GM12878 (cell line): ENCODE results near the gene SLC23A1. TPM values are rescaled to one million over a fixed set of nuclear protein-coding genes. Genes with fewer than 3 reads are reported as not detected.

Source experiments
- ATAC-seq: fragments of 200-7000 bp; cut with Tn5 transposase; 3 replicates; pipeline ENCODE4 v1.9.1; 2020; ENCODE audit warnings: mild to moderate bottlenecking, moderate library complexity
- BruUV-seq: library from RNA; stranded (reverse); fragments of 400-500 nt; replicated peaks from 2 replicates; lab custom pipeline; 2021; lab: Mats Ljungman, UMichigan
- CTCF ChIA-PET: fragments of 300-600 bp; sonication (Branson Sonifier 250); formaldehyde crosslinking; extraction: SDS; loops from one replicate; lab custom pipeline; 2021; ENCODE audit warnings: inconsistent platforms; lab: Yijun Ruan, JAX
- POLR2A ChIA-PET: fragments of 350-600 bp; formaldehyde crosslinking; extraction: SDS; loops from one replicate; lab custom pipeline; 2021; ENCODE audit warnings: inconsistent platforms; lab: Charles Lee
- RAD21 ChIA-PET: fragments of 300-600 bp; sonication (Branson Sonifier 250); formaldehyde crosslinking; loops from one replicate; lab custom pipeline; 2023; ENCODE audit warnings: antibody characterized with exemption; ENCODE audit not compliant: unreplicated experiment; lab: Charles Lee
- SMC1A ChIA-PET: fragments of 300-600 bp; sonication (Branson Sonifier 250); formaldehyde crosslinking; loops from one replicate; lab custom pipeline; 2023; ENCODE audit not compliant: unreplicated experiment, uncharacterized antibody; lab: Charles Lee
- DNase-seq: peaks from one replicate; pipeline ENCODE4 v3.0.0-alpha.2; 2011; ENCODE audit warnings: low read depth, low spot score
- FAIRE-seq: peaks from 3 replicates; lab custom pipeline; 2011; peaks lifted over from hg19 to GRCh38; lab: Jason Lieb, UNC
- H2AFZ ChIP-seq: 2 replicates; pipeline ENCODE4 v1.6.0; 2011; ENCODE audit warnings: low read depth, low read length, control low read depth; ENCODE audit not compliant: control insufficient read depth
- H3K27ac ChIP-seq: 2 replicates; pipeline ENCODE4 v1.5.1; 2011; ENCODE audit warnings: control low read depth; ENCODE audit not compliant: control insufficient read depth, insufficient read depth
- H3K27me3 ChIP-seq, 2 experiments: replicated peaks in 1 of 2; 2 replicates each; pipeline versions ENCODE4 v1.6.0 to v1.6.1; 2011; ENCODE audit warnings: low read length in 1 of 2; ENCODE audit not compliant: control insufficient read depth in 2 of 2, insufficient read depth in 2 of 2
- H3K36me3 ChIP-seq, 2 experiments: 2 replicates each; pipeline ENCODE4 v1.5.1; 2011; ENCODE audit warnings: low read length in 1 of 2; ENCODE audit not compliant: control insufficient read depth in 2 of 2, insufficient read depth in 2 of 2
- H3K4me1 ChIP-seq: 2 replicates; pipeline ENCODE4 v1.6.1; 2011; ENCODE audit warnings: mild to moderate bottlenecking, low read length, moderate library complexity, mixed read lengths; ENCODE audit not compliant: control insufficient read depth, insufficient read depth
- H3K4me2 ChIP-seq: 2 replicates; pipeline ENCODE4 v1.6.0; 2011; ENCODE audit warnings: control low read depth; ENCODE audit not compliant: control insufficient read depth, insufficient read depth
- H3K4me3 ChIP-seq: fragments of 200-600 bp; sonication (generic); 2 replicates; pipeline ENCODE4 v1.5.1; 2016
- H3K79me2 ChIP-seq: 2 replicates; pipeline ENCODE4 v1.6.0; 2011; ENCODE audit warnings: low read length; ENCODE audit not compliant: control insufficient read depth, insufficient read depth
- H3K9ac ChIP-seq: 2 replicates; pipeline ENCODE4 v1.8.0; 2011; ENCODE audit warnings: low read length, control low read depth, mixed read lengths; ENCODE audit not compliant: control insufficient read depth, insufficient read depth
- H3K9me3 ChIP-seq: replicated peaks from 3 replicates; pipeline ENCODE4 v1.5.1; 2011; ENCODE audit warnings: mild to moderate bottlenecking, low read length; ENCODE audit not compliant: control insufficient read depth, insufficient read depth
- H4K20me1 ChIP-seq: 2 replicates; pipeline ENCODE4 v1.6.0; 2011; ENCODE audit not compliant: control insufficient read depth, insufficient read depth
- ATF7 ChIP-seq: fragments of 450-650 bp; IDR thresholded peaks from 2 replicates; pipeline ENCODE4 v1.6.1; 2016; ENCODE audit warnings: low read depth, mild to moderate bottlenecking
- BACH1 ChIP-seq: fragments of 450-650 bp; IDR thresholded peaks from 2 replicates; pipeline ENCODE4 v1.6.1; 2017; ENCODE audit warnings: mild to moderate bottlenecking, borderline replicate concordance
- BRCA1 ChIP-seq: IDR thresholded peaks from 2 replicates; pipeline ENCODE4 v1.6.1; 2011; ENCODE audit warnings: low read depth, low read length, improper control_type of control experiment
- CREB1 ChIP-seq: IDR thresholded peaks from 2 replicates; pipeline ENCODE4 v1.6.1; 2012; ENCODE audit warnings: low read depth, mild to moderate bottlenecking, inconsistent platforms
- DPF2 ChIP-seq: fragments of 450-650 bp; IDR thresholded peaks from 2 replicates; pipeline ENCODE4 v1.6.1; 2017; ENCODE audit warnings: mild to moderate bottlenecking
- FOS ChIP-seq: IDR thresholded peaks from 3 replicates; pipeline ENCODE4 v1.6.1; 2011; ENCODE audit warnings: borderline replicate concordance; ENCODE audit not compliant: insufficient read length; ENCODE audit errors: extremely low read depth
- GATAD2B ChIP-seq: fragments of 450-650 bp; conservative IDR thresholded peaks from 2 replicates; pipeline ENCODE4 v1.6.1; 2017; ENCODE audit warnings: low read depth, mild to moderate bottlenecking, moderate library complexity
- HDGF ChIP-seq: fragments of 450-650 bp; IDR thresholded peaks from 2 replicates; pipeline ENCODE4 v1.6.1; 2016; ENCODE audit warnings: antibody characterized with exemption
- JUNB ChIP-seq: IDR thresholded peaks from 2 replicates; pipeline ENCODE4 v1.6.1; 2016; ENCODE audit warnings: antibody characterized with exemption, mild to moderate bottlenecking
- KLF5 ChIP-seq: fragments of 450-650 bp; IDR thresholded peaks from 2 replicates; pipeline ENCODE4 v1.6.1; 2014; ENCODE audit warnings: mild to moderate bottlenecking; ENCODE audit not compliant: partially characterized antibody
- LARP7 ChIP-seq: fragments of 450-650 bp; IDR thresholded peaks from 2 replicates; pipeline ENCODE4 v1.6.1; 2017; ENCODE audit warnings: mild to moderate bottlenecking
- NFYA ChIP-seq: IDR thresholded peaks from 2 replicates; pipeline ENCODE4 v1.6.1; 2011; ENCODE audit warnings: low read depth, mild to moderate bottlenecking, low read length, improper control_type of control experiment, borderline replicate concordance
- NR2C1 ChIP-seq: fragments of 450-650 bp; IDR thresholded peaks from 2 replicates; pipeline ENCODE4 v1.6.1; 2017; ENCODE audit warnings: antibody characterized with exemption, mild to moderate bottlenecking, moderate library complexity
- NR2F1 ChIP-seq: fragments of 450-650 bp; conservative IDR thresholded peaks from 2 replicates; pipeline ENCODE4 v1.6.1; 2017; ENCODE audit warnings: mild to moderate bottlenecking
- POLR2AphosphoS5 ChIP-seq: IDR thresholded peaks from 2 replicates; pipeline ENCODE4 v1.6.1; 2011; ENCODE audit warnings: mild to moderate bottlenecking, low read length, inconsistent platforms
- RB1 ChIP-seq: fragments of 450-650 bp; formaldehyde crosslinking; IDR thresholded peaks from 2 replicates; pipeline ENCODE4 v1.6.1; 2017; ENCODE audit warnings: mild to moderate bottlenecking, borderline replicate concordance
- RCOR1 ChIP-seq: conservative IDR thresholded peaks from 2 replicates; pipeline ENCODE4 v1.6.1; 2012; ENCODE audit warnings: low read depth, low read length, improper control_type of control experiment
- RFX5 ChIP-seq: IDR thresholded peaks from 2 replicates; pipeline ENCODE4 v1.6.1; 2011; ENCODE audit warnings: low read depth, low read length, improper control_type of control experiment
- TCF12 ChIP-seq: IDR thresholded peaks from 2 replicates; pipeline ENCODE4 v1.6.1; 2011; ENCODE audit warnings: low read depth, mild to moderate bottlenecking, low read length
- ZNF207 ChIP-seq: fragments of 450-650 bp; IDR thresholded peaks from 2 replicates; pipeline ENCODE4 v1.6.1; 2014; ENCODE audit warnings: antibody characterized with exemption, mild to moderate bottlenecking, borderline replicate concordance
- ZNF217 ChIP-seq: fragments of 450-650 bp; IDR thresholded peaks from 2 replicates; pipeline ENCODE4 v1.6.1; 2017; ENCODE audit warnings: antibody characterized with exemption, mild to moderate bottlenecking
- ZNF622 ChIP-seq: fragments of 450-650 bp; IDR thresholded peaks from 2 replicates; pipeline ENCODE4 v1.6.1; 2017; ENCODE audit warnings: mild to moderate bottlenecking, inconsistent platforms
- WGBS: methylation state at CpG from one replicate; pipeline ENCODE4 v1.1.6; 2016; ENCODE audit warnings: low lambda C conversion rate; ENCODE audit not compliant: insufficient replicate concordance, insufficient coverage; ENCODE audit errors: missing lambda C conversion rate; 5-methylcytosine and 5-hydroxymethylcytosine counted together
- in situ Hi-C: fragments of 300-500 bp; cut with MboI; formaldehyde crosslinking; loops from 9 replicates; pipeline ENCODE4 v1.14.3; 2018; ENCODE audit warnings: mixed read lengths
- intact Hi-C: fragments of 100-400 bp; cut with micrococcal nuclease; formaldehyde crosslinking; loops from one replicate; pipeline ENCODE4 v1.14.2; 2022; ENCODE audit not compliant: unreplicated experiment
- polyA plus RNA-seq, 11 experiments: library from polyadenylated mRNA; depleted of rRNA in 4 of 11; unstranded in 6 of 11; stranded (reverse) in 5 of 11; fragments of >200 nt; fragmentation: Nextera tagmentation in 4 of 11; fragmentation: Illumina TruSeq in 1 of 11; extraction: Ambion mirVana in 4 of 11; extraction: Trizol in 1 of 11; gene quantifications; 1 replicate in 1 of 11; 2 replicates in 10 of 11; pipeline versions ENCODE4 v1.2.1 to v1.2.3, GENCODE V29; 2011 to 2016; ENCODE audit warnings: inconsistent platforms in 2 of 11, missing spikeins in 2 of 11, low read depth in 1 of 11
- total RNA-seq, 4 experiments: library from RNA; depleted of rRNA in 3 of 4; stranded (reverse); fragments of >200 nt in 3 of 4; fragmentation: Illumina TruSeq in 1 of 4; extraction: Trizol in 1 of 4; gene quantifications; 2 replicates each; pipeline versions ENCODE4 v1.2.1 to v1.2.3, GENCODE V29; 2013 to 2021
- TF ChIP-seq, protein P1 (sequence below): IDR thresholded peaks from 2 replicates; pipeline ENCODE4 v1.6.1; 2011; ENCODE audit warnings: low read depth, low read length, improper control_type of control experiment, borderline replicate concordance
- TF ChIP-seq, protein P2 (sequence below), 3 experiments: IDR thresholded peaks in 2 of 3; conservative IDR thresholded peaks in 1 of 3; 2 replicates each; pipeline ENCODE4 v1.5.1; 2011; ENCODE audit warnings: low read depth in 3 of 3, low read length in 3 of 3, mild to moderate bottlenecking in 3 of 3, control low read depth in 2 of 3, moderate library complexity in 2 of 3, inconsistent platforms in 1 of 3, mixed read lengths in 1 of 3; ENCODE audit not compliant: control insufficient read depth in 2 of 3, insufficient read depth in 1 of 3; ENCODE audit errors: extremely low read depth in 1 of 3

The SLC23A1 gene
- total and polyA plus RNA-seq, 10 of the 15 experiments (the other 5 are each of a cell fraction or from before 2014, with no cell fraction given), result 0.35 to 4.7 (median 1.6) TPM

DNA sequence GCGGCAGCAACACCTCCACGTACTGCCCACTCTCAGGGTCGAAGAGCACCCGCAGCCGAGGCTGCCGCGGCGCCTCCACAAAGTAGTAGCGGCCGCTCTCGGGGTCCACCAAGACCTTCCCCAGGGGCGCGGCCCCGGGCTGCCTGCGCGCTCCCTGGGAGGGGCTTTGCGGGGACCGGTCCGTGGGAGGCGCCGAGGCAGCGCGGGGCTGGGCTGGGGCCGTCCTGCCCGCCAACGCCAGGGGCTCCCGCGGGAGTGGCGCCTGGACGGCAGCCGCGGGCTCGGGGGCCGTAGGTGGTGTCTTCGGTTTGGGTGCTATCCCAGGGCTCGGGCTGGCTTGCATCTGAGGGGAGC is 9.2 kb upstream of the SLC23A1 start:
- in situ Hi-C loops (no loop called here), intact Hi-C loops (loop anchor here (2.0 to 5.0 kb wide), 4 partner anchors 52 to 140 kb away; partner anchors contain the start of genes MATR3 and PAIP2)
- Histone ChIP-seq H3K4me2 (peak overlapping the region; percentile 73), H3K36me3 (peaks cover 0 to 7% of the 10 kb centered on the region in 2 experiments; a peak in 2 of 4 replicates), H3K4me3 (peak overlapping the region; percentile 87), H3K79me2 (peaks cover 84% of the 10 kb centered on the region), H3K4me1 (peaks cover 54% of the 10 kb centered on the region), H3K9me3 (no peaks in the 10 kb centered on the region), H3K9ac (peak overlapping the region; percentile 97), H4K20me1 (no peaks in the 10 kb centered on the region), H3K27ac (peak overlapping the region; percentile 90), H3K27me3 (no peaks in the 10 kb centered on the region), H2AFZ (peak overlapping the region; percentile 86)
- RAD21 ChIA-PET, result interaction anchor here (1.0 to 5.8 kb wide), 10 partner anchors 11 to 567 kb away, joined by 3 to 42 read pairs (median 8); partner anchors contain the start of genes MATR3, PAIP2 and SPATA24
- CTCF ChIA-PET, result interaction anchor here (1.0 to 4.4 kb wide), 9 partner anchors 11 to 141 kb away, joined by 3 to 35 read pairs (median 8); partner anchors contain the start of genes PAIP2 and SPATA24
- FAIRE-seq (no peak), ATAC-seq (peak; percentile 27; the same call in 2 of the 3 replicates), DNase-seq (no peak)
- SMC1A ChIA-PET, result interaction anchor here (0.8 to 3.0 kb wide), 6 partner anchors 9 to 140 kb away, joined by 3 to 26 read pairs (median 8); partner anchors contain the start of gene PAIP2
- no TSS peak for BruUV-seq
- WGBS, result under 1% methylated on average over 36 of the region's 36 CpGs
- POLR2A ChIA-PET, result interaction anchor here (0.9 to 6.8 kb wide), 9 partner anchors 9 to 169 kb away, joined by 3 to 74 read pairs (median 7); partner anchors contain the start of genes MATR3, PAIP2, SPATA24 and UBE2D2
- TF ChIP-seq, protein P1, sequence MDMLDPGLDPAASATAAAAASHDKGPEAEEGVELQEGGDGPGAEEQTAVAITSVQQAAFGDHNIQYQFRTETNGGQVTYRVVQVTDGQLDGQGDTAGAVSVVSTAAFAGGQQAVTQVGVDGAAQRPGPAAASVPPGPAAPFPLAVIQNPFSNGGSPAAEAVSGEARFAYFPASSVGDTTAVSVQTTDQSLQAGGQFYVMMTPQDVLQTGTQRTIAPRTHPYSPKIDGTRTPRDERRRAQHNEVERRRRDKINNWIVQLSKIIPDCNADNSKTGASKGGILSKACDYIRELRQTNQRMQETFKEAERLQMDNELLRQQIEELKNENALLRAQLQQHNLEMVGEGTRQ, result no peak
- 0 out of 2 replicates have a peak, but pooled peaks have one; percentile 21 for TF ChIP-seq NR2C1
- no peak for TF ChIP-seq POLR2AphosphoS5
- TF ChIP-seq KLF5, result peak; percentile 63
- TF ChIP-seq, protein P2, sequence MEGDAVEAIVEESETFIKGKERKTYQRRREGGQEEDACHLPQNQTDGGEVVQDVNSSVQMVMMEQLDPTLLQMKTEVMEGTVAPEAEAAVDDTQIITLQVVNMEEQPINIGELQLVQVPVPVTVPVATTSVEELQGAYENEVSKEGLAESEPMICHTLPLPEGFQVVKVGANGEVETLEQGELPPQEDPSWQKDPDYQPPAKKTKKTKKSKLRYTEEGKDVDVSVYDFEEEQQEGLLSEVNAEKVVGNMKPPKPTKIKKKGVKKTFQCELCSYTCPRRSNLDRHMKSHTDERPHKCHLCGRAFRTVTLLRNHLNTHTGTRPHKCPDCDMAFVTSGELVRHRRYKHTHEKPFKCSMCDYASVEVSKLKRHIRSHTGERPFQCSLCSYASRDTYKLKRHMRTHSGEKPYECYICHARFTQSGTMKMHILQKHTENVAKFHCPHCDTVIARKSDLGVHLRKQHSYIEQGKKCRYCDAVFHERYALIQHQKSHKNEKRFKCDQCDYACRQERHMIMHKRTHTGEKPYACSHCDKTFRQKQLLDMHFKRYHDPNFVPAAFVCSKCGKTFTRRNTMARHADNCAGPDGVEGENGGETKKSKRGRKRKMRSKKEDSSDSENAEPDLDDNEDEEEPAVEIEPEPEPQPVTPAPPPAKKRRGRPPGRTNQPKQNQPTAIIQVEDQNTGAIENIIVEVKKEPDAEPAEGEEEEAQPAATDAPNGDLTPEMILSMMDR (IDR thresholded peaks at IDR 0.05 in 2 of 3, conservative IDR thresholded peaks at IDR 0.05 in 1 of 3; ENCODE audit: control insufficient read depth in 2 of 3, extremely low read depth in 1 of 3, insufficient read depth in 1 of 3, low read depth in 3 of 3, low read length in 3 of 3), result no peak
- peak; percentile 49; the same call in 1 of the 2 replicates for TF ChIP-seq ZNF217
- TF ChIP-seq LARP7, result peak; percentile 89; the same call in 1 of the 2 replicates
- TF ChIP-seq RB1, result 0 out of 2 replicates have a peak, but pooled peaks have one; percentile 42
- no peak for TF ChIP-seq NFYA
- 0 out of 2 replicates have a peak, but pooled peaks have one; percentile 4 for TF ChIP-seq TCF12
- no peak for TF ChIP-seq ZNF622
- no peak for TF ChIP-seq BRCA1
- TF ChIP-seq GATAD2B, result peak; percentile 73; the same call in 1 of the 2 replicates
- TF ChIP-seq RCOR1, result no peak
- TF ChIP-seq DPF2, result peak; percentile 87
- peak; percentile 75 for TF ChIP-seq NR2F1
- TF ChIP-seq ATF7, result no peak
- TF ChIP-seq ZNF207, result 0 out of 2 replicates have a peak, but pooled peaks have one; percentile 46
- TF ChIP-seq BACH1, result peak; percentile 82
- no peak for TF ChIP-seq CREB1
- no peak for TF ChIP-seq FOS
- no peak for TF ChIP-seq JUNB
- no peak for TF ChIP-seq HDGF
- TF ChIP-seq RFX5, result no peak; the same call in 1 of the 2 replicates
